Body of pancreas (tissue), 4 donors: Measurements from ENCODE around the gene ZNF181. TPM values are rescaled to one million over a fixed set of nuclear protein-coding genes. Genes with fewer than 3 reads are reported as not detected.

Experiments
- ATAC-seq: fragments of 150-250 bp; one replicate; pipeline ENCODE4 v1.9.1; 2016
- DNase-seq, 4 donors: peaks; one replicate each; pipeline ENCODE4 v3.0.0-alpha.2; 2019
- H3K27ac ChIP-seq, 4 donors: fragments of 200-600 bp; sonication (generic); 1 replicate in 3 of 4; 2 replicates in 1 of 4; pipeline versions ENCODE4 v1.5.1 to v1.6.1; 2016 to 2019; ENCODE audit warnings: mild to moderate bottlenecking in 1 of 4, mixed read lengths in 1 of 4, moderate library complexity in 1 of 4
- H3K27me3 ChIP-seq, 2 donors: fragments of 200-600 bp; sonication (generic); one replicate each; pipeline ENCODE4 v1.6.0; 2016; ENCODE audit warnings: mild to moderate bottlenecking in 1 of 2
- H3K36me3 ChIP-seq, 2 donors: fragments of 200-600 bp; sonication (generic); replicated peaks in 1 of 2; 2 replicates each; pipeline ENCODE4 v1.5.1; 2016; ENCODE audit warnings: low read depth in 2 of 2; ENCODE audit not compliant: insufficient read depth in 1 of 2
- H3K4me1 ChIP-seq: fragments of 200-600 bp; sonication (generic); one replicate; pipeline ENCODE4 v1.6.0; 2016
- H3K4me3 ChIP-seq, 2 donors: fragments of 200-600 bp; sonication (generic); 1 replicate in 1 of 2; 2 replicates in 1 of 2; pipeline ENCODE4 v1.5.1; 2016 to 2019
- H3K9me3 ChIP-seq, 3 donors: fragments of 200-600 bp; sonication (generic); 1 replicate in 2 of 3; 2 replicates in 1 of 3; pipeline ENCODE4 v1.5.1; 2016
- CTCF ChIP-seq, 7 experiments: fragments of 450-650 bp in 4 of 7; fragments of 200-600 bp in 3 of 7; sonication (generic) in 3 of 7; IDR thresholded peaks; one replicate each; pipeline ENCODE4 v1.5.1; 2016 to 2019; ENCODE audit warnings: antibody characterized with exemption in 7 of 7
- POLR2A ChIP-seq, 3 donors: fragments of 450-650 bp; IDR thresholded peaks; one replicate each; pipeline ENCODE4 v1.6.1; 2016; ENCODE audit warnings: antibody characterized with exemption in 3 of 3, mild to moderate bottlenecking in 2 of 3
- WGBS, 2 donors: methylation state at CpG; one replicate each; pipeline ENCODE4 v1.1.5; 2017; 5-methylcytosine and 5-hydroxymethylcytosine counted together
- intact Hi-C: fragments of 100-400 bp; cut with DNase I; formaldehyde crosslinking; loops from one replicate; pipeline ENCODE4 v1.15.1; 2023
- total RNA-seq, 2 donors: library from RNA; depleted of rRNA; stranded (reverse); fragments of >200 nt; gene quantifications; one replicate each; pipeline ENCODE4 v1.1.0, GENCODE V29; 2016

The ZNF181 gene
- total RNA-seq, 2 donors from 2014 or later = 11.9 to 38.6 TPM

DNA sequence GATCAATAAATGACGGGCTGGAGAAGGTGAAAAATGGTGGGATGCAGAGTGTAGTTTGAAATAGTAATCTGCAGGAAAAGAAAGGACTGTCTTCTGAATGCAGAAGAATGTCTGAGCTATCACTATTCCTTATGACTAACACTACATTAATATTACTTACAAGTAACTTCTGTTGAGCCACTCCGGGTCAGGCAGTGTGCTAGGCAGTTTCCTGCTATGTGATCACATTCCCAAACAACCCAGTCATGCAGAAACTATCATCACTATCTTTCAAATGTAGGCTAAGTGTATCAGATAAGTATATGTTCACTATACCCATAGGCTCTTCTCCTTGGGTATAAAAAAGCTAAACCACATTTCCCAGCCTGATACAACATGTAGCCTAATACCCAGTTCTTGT is 32.3 kb downstream of the ZNF181 start:
- peaks cover under 1% of the 10 kb centered on the region for H3K4me1 ChIP-seq
- H3K27me3 ChIP-seq = no peaks in the 10 kb centered on the region
- H3K4me3 ChIP-seq = no peak overlapping the region
- peaks cover 0 to 24% (median 0%) of the 10 kb centered on the region in 3 donors for H3K9me3 ChIP-seq
- intact Hi-C loops = no loop called here
- DNase-seq = no peak
- peaks cover 7 to 26% of the 10 kb centered on the region in 2 donors for H3K36me3 ChIP-seq
- no peak overlapping the region for H3K27ac ChIP-seq
- no peak for ATAC-seq
- no peak for TF ChIP-seq POLR2A (IDR thresholded peaks at IDR 0.05)
- TF ChIP-seq CTCF (IDR thresholded peaks at IDR 0.05) = no peak
- 93 to 100% methylated on average over 2 of the region's 2 CpGs for WGBS, 2 donors

- WGBS, 2 donors = 73 to 100% methylated on average over 3 of the region's 3 CpGs
- no peaks in the 10 kb centered on the region for H3K27me3 ChIP-seq
- H3K36me3 ChIP-seq = peaks cover 7 to 23% of the 10 kb centered on the region in 2 donors
- no peak for DNase-seq
- no peak for ATAC-seq
- H3K27ac ChIP-seq = no peak overlapping the region
- intact Hi-C loops = no loop called here
- peaks cover 14% of the 10 kb centered on the region for H3K4me1 ChIP-seq
- TF ChIP-seq POLR2A (IDR thresholded peaks at IDR 0.05) = no peak
- no peak for TF ChIP-seq CTCF (IDR thresholded peaks at IDR 0.05)
- H3K9me3 ChIP-seq = peaks cover 0 to 17% (median 0%) of the 10 kb centered on the region in 3 donors
- no peak overlapping the region for H3K4me3 ChIP-seq
Observed at GRCh38 chr19:34767951-34768350, 33.9 kb downstream of the ZNF181 start.

DNA sequence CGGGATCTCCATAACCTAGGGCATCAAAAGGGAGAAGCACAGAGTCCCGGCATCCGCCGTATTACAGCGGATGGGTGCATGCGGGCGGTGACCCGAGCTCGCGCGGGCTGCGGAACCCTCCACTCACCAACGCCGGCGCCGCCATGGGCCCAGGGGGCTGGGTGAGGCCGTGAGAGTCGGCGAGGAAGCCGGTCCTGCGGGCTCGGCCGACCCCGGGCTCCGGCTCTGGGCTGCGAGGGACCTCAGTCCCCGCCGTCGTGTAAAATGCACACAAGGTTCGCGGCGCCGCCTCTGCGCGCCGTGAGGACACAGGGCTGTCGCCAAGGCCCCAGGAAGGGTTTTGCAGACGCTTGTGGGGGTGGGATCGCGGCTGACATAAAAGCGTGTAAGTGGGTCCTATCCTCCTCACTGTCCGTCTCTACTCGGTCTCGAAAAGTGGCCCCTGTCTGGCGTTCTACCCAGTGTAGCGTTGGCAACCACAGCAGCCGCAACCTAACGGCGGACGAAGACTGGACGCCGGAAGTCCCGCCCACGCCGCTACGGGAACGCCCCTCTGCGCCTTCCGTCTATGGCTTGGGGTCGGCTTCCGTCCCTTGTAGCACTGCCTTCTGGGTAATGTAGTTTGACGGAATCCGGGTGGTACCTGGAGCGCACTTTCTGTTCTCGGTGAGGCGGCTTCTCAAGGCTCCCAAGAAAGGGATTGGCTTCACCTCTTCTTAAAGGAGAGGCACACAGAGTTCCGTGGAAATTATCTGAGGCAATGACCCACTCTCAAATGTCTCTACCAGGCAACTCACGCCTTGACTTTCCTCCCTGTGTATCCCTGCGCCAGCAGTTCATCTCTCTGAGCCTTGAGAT is 38.9 kb downstream of the ZNF181 start, which contains the start of gene ZNF599:
ZNF599 (minus strand) TSS at position 519 of the 858 bp plus-strand sequence; CDS start at position 145, 374 bp downstream.
- H3K27ac ChIP-seq = peak within 1 kb of the TSS; percentile 3 to 73 (median 49)
- H3K36me3 ChIP-seq = peaks cover 0 to 2% of the 10 kb centered on the region in 2 donors
- intact Hi-C loops = no loop called here
- 4 to 11% methylated on average over 17 to 69 of the region's 69 CpGs for WGBS, 2 donors
- DNase-seq (peak; percentile 91 to 93 (median 92)), ATAC-seq (peak; percentile 99)
- H3K27me3 ChIP-seq = no peaks in the 10 kb centered on the region
- peak within 1 kb of the TSS; percentile 42 to 58 for H3K4me3 ChIP-seq
- H3K9me3 ChIP-seq = no peaks in the 10 kb centered on the region
- no peak for TF ChIP-seq CTCF (IDR thresholded peaks at IDR 0.05)
- peak; percentile 3 to 79 (median 71) for TF ChIP-seq POLR2A (IDR thresholded peaks at IDR 0.05)
- H3K4me1 ChIP-seq = peaks cover 14% of the 10 kb centered on the region

- ATAC-seq = no peak
- H3K4me1 ChIP-seq = peaks cover 14% of the 10 kb centered on the region
- peaks cover 0 to 2% of the 10 kb centered on the region in 2 donors for H3K36me3 ChIP-seq
- DNase-seq = no peak
- TF ChIP-seq POLR2A (IDR thresholded peaks at IDR 0.05) (no peak), CTCF (IDR thresholded peaks at IDR 0.05) (no peak)
- no peak overlapping the region for H3K27ac ChIP-seq
- no peaks in the 10 kb centered on the region for H3K27me3 ChIP-seq
- intact Hi-C loops = no loop called here
- WGBS, 2 donors = 70 to 71% methylated on average over 2 of the region's 2 CpGs
- peak overlapping the region in 1 of 2 donors; percentile 42 for H3K4me3 ChIP-seq
- no peaks in the 10 kb centered on the region for H3K9me3 ChIP-seq
Observed at GRCh38 chr19:34773555-34773864, 39.5 kb downstream of the ZNF181 start.
